WTC11 (cell line): ENCODE data around the gene OSMR. TPM values are rescaled to one million over a fixed set of nuclear protein-coding genes. Genes with fewer than 3 reads are reported as not detected.

Experiments
- ATAC-seq: fragments of 200-7000 bp; cut with Tn5 transposase; 2 replicates; pipeline ENCODE4 v1.10.0; 2021; ENCODE audit warnings: mild to moderate bottlenecking, moderate library complexity
- CTCF ChIA-PET: fragments of 300-600 bp; sonication (Branson Sonifier 250); formaldehyde crosslinking; loops from one replicate; lab custom pipeline; 2021; ENCODE audit warnings: antibody characterized with exemption; lab: Charles Lee
- POLR2A ChIA-PET: fragments of 350-600 bp; sonication (Branson Sonifier 250); formaldehyde crosslinking; loops from one replicate; lab custom pipeline; 2021; ENCODE audit warnings: antibody characterized with exemption; lab: Charles Lee
- DNase-seq: peaks from one replicate; pipeline ENCODE4 v3.0.0; 2021; ENCODE audit warnings: low spot score
- H3K27ac Mint-ChIP-seq: 2 replicates; pipeline ENCODE4 v1.8.0; 2021; ENCODE audit warnings: mixed read lengths
- H3K27me3 Mint-ChIP-seq: 2 replicates; pipeline ENCODE4 v1.8.0; 2021; ENCODE audit warnings: low read depth, mild to moderate bottlenecking, moderate library complexity, mixed read lengths
- H3K36me3 Mint-ChIP-seq: 2 replicates; pipeline ENCODE4 v1.8.0; 2021; ENCODE audit warnings: mixed read lengths
- H3K4me1 Mint-ChIP-seq: 2 replicates; pipeline ENCODE4 v1.8.0; 2022; ENCODE audit warnings: mixed read lengths
- H3K4me3 Mint-ChIP-seq: 2 replicates; pipeline ENCODE4 v1.8.0; 2021; ENCODE audit warnings: mild to moderate bottlenecking, moderate library complexity, mixed read lengths
- H3K9me3 Mint-ChIP-seq: 2 replicates; pipeline ENCODE4 v1.8.0; 2021; ENCODE audit warnings: mixed read lengths
- CREB1 ChIP-seq: sonication (generic); formaldehyde crosslinking; IDR thresholded peaks from 2 replicates; pipeline ENCODE4 v1.8.0; 2023; ENCODE audit warnings: mild to moderate bottlenecking, missing genetic modification reagents
- E2F5 ChIP-seq: sonication (generic); formaldehyde crosslinking; IDR thresholded peaks from 2 replicates; pipeline ENCODE4 v1.8.1; 2022; ENCODE audit warnings: mild to moderate bottlenecking, moderate library complexity, missing genetic modification reagents
- ETV6 ChIP-seq: sonication (generic); formaldehyde crosslinking; IDR thresholded peaks from 2 replicates; pipeline ENCODE4 v1.8.1; 2022; ENCODE audit warnings: mild to moderate bottlenecking, missing genetic modification reagents
- GRHL2 ChIP-seq: fragments of 250-450 bp; sonication (Bioruptor Pico); IDR thresholded peaks from 2 replicates; pipeline ENCODE4 v1.8.0; 2022; ENCODE audit warnings: mild to moderate bottlenecking, moderate library complexity; ENCODE audit not compliant: insufficient replicate concordance, severe bottlenecking
- HMGA2 ChIP-seq: fragments of 250-450 bp; sonication (Bioruptor Pico); IDR thresholded peaks from 2 replicates; pipeline ENCODE4 v1.4.0; 2021; ENCODE audit warnings: mild to moderate bottlenecking, moderate library complexity
- KAT7 ChIP-seq: sonication (generic); formaldehyde crosslinking; IDR thresholded peaks from 2 replicates; pipeline ENCODE4 v1.8.1; 2023; ENCODE audit warnings: missing genetic modification reagents, mild to moderate bottlenecking, borderline replicate concordance
- MAX ChIP-seq: sonication (generic); formaldehyde crosslinking; IDR thresholded peaks from 2 replicates; pipeline ENCODE4 v1.8.0; 2022; ENCODE audit warnings: mild to moderate bottlenecking, missing genetic modification reagents
- MXD4 ChIP-seq: fragments of 250-450 bp; sonication (Bioruptor Pico); IDR thresholded peaks from 2 replicates; pipeline ENCODE4 v1.8.0; 2021; ENCODE audit warnings: mild to moderate bottlenecking, moderate library complexity, borderline replicate concordance
- NR3C1 ChIP-seq: sonication (generic); formaldehyde crosslinking; conservative IDR thresholded peaks from 2 replicates; pipeline ENCODE4 v1.8.1; 2023; ENCODE audit warnings: low read depth, mild to moderate bottlenecking, missing genetic modification reagents
- SMAD4 ChIP-seq: sonication (generic); formaldehyde crosslinking; IDR thresholded peaks from 2 replicates; pipeline ENCODE4 v1.8.0; 2022; ENCODE audit warnings: mild to moderate bottlenecking, missing genetic modification reagents
- TEAD1 ChIP-seq: sonication (generic); formaldehyde crosslinking; IDR thresholded peaks from 2 replicates; pipeline ENCODE4 v1.8.0; 2022; ENCODE audit warnings: mild to moderate bottlenecking, missing genetic modification reagents
- TEAD4 ChIP-seq: sonication (generic); formaldehyde crosslinking; IDR thresholded peaks from 2 replicates; pipeline ENCODE4 v1.8.0; 2022; ENCODE audit warnings: mild to moderate bottlenecking, missing genetic modification reagents
- ZMAT4 ChIP-seq: fragments of 250-450 bp; sonication (Bioruptor Pico); IDR thresholded peaks from 2 replicates; pipeline ENCODE4 v1.9.0; 2021; ENCODE audit warnings: mild to moderate bottlenecking
- ZNF121 ChIP-seq: sonication (generic); formaldehyde crosslinking; IDR thresholded peaks from 2 replicates; pipeline ENCODE4 v1.8.0; 2023; ENCODE audit warnings: missing genetic modification reagents
- ZNF138 ChIP-seq: sonication (generic); formaldehyde crosslinking; conservative IDR thresholded peaks from 2 replicates; pipeline ENCODE4 v1.8.1; 2022; ENCODE audit warnings: mild to moderate bottlenecking, moderate library complexity, missing genetic modification reagents
- ZNF396 ChIP-seq: fragments of 250-450 bp; sonication (Bioruptor Pico); IDR thresholded peaks from 2 replicates; pipeline ENCODE4 v1.8.0; 2021; ENCODE audit warnings: mild to moderate bottlenecking, moderate library complexity, borderline replicate concordance
- ZNF416 ChIP-seq: fragments of 250-450 bp; sonication (Bioruptor Pico); IDR thresholded peaks from 2 replicates; pipeline ENCODE4 v1.9.0; 2021; ENCODE audit warnings: mild to moderate bottlenecking, inconsistent platforms
- ZNF671 ChIP-seq: fragments of 250-450 bp; sonication (Bioruptor Pico); IDR thresholded peaks from 2 replicates; pipeline ENCODE4 v1.8.0; 2021; ENCODE audit warnings: mild to moderate bottlenecking
- total RNA-seq: library from RNA; stranded (reverse); gene quantifications from 3 replicates; pipeline ENCODE4 v1.2.3, GENCODE V29; 2021
- TF ChIP-seq, protein P1 (sequence below): fragments of 250-450 bp; sonication (Bioruptor Pico); IDR thresholded peaks from 2 replicates; pipeline ENCODE4 v1.9.0; 2021; ENCODE audit warnings: mild to moderate bottlenecking
- TF ChIP-seq, protein P2 (sequence below): sonication (generic); formaldehyde crosslinking; IDR thresholded peaks from 2 replicates; pipeline ENCODE4 v1.8.0; 2022; ENCODE audit warnings: mild to moderate bottlenecking, missing genetic modification reagents

Gene OSMR
- total RNA-seq, 1 experiment from 2014 or later, result 2.3 TPM

GRCh38 chr5:38831117-38831516 lies 14.7 kb upstream of the OSMR start (continued):
- TF ChIP-seq GRHL2 (no peak), ZNF396 (CRISPR knock-in tag) (no peak), CREB1 (no peak), ZNF138 (CRISPR knock-in tag) (no peak), TEAD4 (no peak), E2F5 (CRISPR knock-in tag) (no peak), ETV6 (no peak), ZNF416 (no peak), KAT7 (CRISPR knock-in tag) (no peak)
- TF ChIP-seq, protein P1, sequence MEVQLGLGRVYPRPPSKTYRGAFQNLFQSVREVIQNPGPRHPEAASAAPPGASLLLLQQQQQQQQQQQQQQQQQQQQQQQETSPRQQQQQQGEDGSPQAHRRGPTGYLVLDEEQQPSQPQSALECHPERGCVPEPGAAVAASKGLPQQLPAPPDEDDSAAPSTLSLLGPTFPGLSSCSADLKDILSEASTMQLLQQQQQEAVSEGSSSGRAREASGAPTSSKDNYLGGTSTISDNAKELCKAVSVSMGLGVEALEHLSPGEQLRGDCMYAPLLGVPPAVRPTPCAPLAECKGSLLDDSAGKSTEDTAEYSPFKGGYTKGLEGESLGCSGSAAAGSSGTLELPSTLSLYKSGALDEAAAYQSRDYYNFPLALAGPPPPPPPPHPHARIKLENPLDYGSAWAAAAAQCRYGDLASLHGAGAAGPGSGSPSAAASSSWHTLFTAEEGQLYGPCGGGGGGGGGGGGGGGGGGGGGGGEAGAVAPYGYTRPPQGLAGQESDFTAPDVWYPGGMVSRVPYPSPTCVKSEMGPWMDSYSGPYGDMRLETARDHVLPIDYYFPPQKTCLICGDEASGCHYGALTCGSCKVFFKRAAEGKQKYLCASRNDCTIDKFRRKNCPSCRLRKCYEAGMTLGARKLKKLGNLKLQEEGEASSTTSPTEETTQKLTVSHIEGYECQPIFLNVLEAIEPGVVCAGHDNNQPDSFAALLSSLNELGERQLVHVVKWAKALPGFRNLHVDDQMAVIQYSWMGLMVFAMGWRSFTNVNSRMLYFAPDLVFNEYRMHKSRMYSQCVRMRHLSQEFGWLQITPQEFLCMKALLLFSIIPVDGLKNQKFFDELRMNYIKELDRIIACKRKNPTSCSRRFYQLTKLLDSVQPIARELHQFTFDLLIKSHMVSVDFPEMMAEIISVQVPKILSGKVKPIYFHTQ (CRISPR knock-in tag), result no peak
- TF ChIP-seq, protein P2, sequence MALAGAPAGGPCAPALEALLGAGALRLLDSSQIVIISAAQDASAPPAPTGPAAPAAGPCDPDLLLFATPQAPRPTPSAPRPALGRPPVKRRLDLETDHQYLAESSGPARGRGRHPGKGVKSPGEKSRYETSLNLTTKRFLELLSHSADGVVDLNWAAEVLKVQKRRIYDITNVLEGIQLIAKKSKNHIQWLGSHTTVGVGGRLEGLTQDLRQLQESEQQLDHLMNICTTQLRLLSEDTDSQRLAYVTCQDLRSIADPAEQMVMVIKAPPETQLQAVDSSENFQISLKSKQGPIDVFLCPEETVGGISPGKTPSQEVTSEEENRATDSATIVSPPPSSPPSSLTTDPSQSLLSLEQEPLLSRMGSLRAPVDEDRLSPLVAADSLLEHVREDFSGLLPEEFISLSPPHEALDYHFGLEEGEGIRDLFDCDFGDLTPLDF (CRISPR knock-in tag), result no peak

DNA sequence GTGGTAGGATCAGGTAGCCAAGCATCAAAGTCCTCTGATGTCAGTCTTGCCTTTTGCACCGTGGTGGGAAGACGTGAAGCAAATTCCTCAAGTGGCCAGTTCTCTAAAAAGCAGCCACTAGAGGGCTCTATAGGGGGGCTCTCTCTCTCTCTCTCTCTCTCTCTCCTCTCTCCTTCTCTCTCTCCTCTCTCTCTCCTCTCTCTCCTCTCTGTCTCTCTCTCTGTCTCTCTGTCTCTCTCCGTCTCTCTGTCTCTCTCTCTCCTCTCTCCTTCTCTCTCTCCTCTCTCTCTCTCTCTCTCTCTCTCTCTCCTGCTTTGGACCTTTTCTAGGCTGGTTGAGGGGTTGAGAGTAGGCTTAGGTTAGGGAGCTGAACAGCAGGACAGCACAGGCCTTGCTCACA lies 13.9 kb upstream of the OSMR start:
- peak; percentile 30 for DNase-seq
- Mint-ChIP-seq H3K4me3 (no peak overlapping the region), H3K27ac (no peak overlapping the region), H3K9me3 (no peaks in the 10 kb centered on the region), H3K27me3 (no peaks in the 10 kb centered on the region; the same call in 1 of the 2 replicates), H3K4me1 (0 out of 2 replicates have a peak, but pooled peaks cover 2% of the 10 kb centered on the region), H3K36me3 (no peaks in the 10 kb centered on the region)
- TF ChIP-seq NR3C1 (CRISPR knock-in tag) (no peak), SMAD4 (CRISPR knock-in tag) (no peak), TEAD1 (no peak), ZNF671 (CRISPR knock-in tag) (no peak), ZMAT4 (CRISPR knock-in tag) (no peak), HMGA2 (no peak), MAX (CRISPR knock-in tag) (no peak)
- ChIA-PET CTCF (interaction anchor here (0.6 to 2.1 kb wide), 3 partner anchors 90 to 445 kb away, joined by 3 to 9 read pairs (median 4); no protein-coding TSS in a partner anchor), POLR2A (interaction anchor here (0.6 kb wide), 1 partner anchor 328 kb away, joined by 5 read pairs; no protein-coding TSS in a partner anchor)
- ATAC-seq, result peak; percentile 77

DNA sequence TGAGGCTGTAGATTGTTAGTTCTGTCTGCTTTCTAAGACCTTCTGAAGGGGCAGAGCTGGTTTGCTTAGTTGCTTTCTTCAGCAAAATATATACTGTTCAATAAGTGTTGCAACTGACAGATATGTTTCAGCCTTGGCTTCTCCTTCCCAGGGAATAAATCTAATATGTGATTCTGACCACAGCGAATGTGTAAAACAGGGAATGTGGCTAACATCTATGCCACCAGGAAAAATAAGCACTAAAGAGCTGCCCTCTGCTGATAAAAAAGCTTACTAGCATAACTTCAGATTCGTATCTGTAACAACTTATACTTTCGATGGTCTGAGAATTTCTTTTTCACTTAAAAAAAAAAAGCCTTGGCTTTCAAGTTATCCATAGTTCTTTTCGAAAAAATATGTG lies 13.0 kb upstream of the OSMR start:
- CTCF ChIA-PET, result no interaction called here
- Mint-ChIP-seq H3K36me3 (no peaks in the 10 kb centered on the region), H3K4me3 (no peak overlapping the region), H3K27me3 (no peaks in the 10 kb centered on the region; the same call in 1 of the 2 replicates), H3K9me3 (no peaks in the 10 kb centered on the region), H3K4me1 (0 out of 2 replicates have a peak, but pooled peaks cover 2% of the 10 kb centered on the region), H3K27ac (no peak overlapping the region)
- POLR2A ChIA-PET, result interaction anchor here (0.9 kb wide), 1 partner anchor 18 kb away, joined by 3 read pairs; no protein-coding TSS in a partner anchor
- ATAC-seq (no peak), DNase-seq (no peak)
- TF ChIP-seq ZNF121 (no peak), MXD4 (CRISPR knock-in tag) (no peak)
